ENCODE measurements around the gene GPR4. TPM values are rescaled to one million over a fixed set of nuclear protein-coding genes. Genes with fewer than 3 reads are reported as not detected.

The GPR4 gene
- total RNA-seq, result 10.5 TPM
- long read RNA-seq, transcript GPR4-201 (2 exons, 3,048 nt), result major isoform, 5 of 19 reads
- long read RNA-seq, partial matches to known transcripts, result 0 of 19 reads
- long read RNA-seq, other reads (novel, unspliced or antisense), result 14 of 19 reads

GRCh38 chr19:45601524-45602374 is at the start of gene GPR4:
Gene GPR4, minus strand, starts transcription at chr19:45602212. Its CDS starts 10,346 bp downstream, at chr19:45591866.
- H3K4me1 ChIP-seq, result peaks cover 41% of the 10 kb centered on the region
- no peaks in the 10 kb centered on the region for H3K36me3 ChIP-seq
- H3K27ac ChIP-seq, result peak within 1 kb of the TSS; percentile 68
- no peak for TF ChIP-seq CTCF (IDR thresholded peaks at IDR 0.05)
- intact Hi-C loops (cut with DNase I), result no loop called here
- H3K27me3 ChIP-seq (ENCODE audit: low read depth), result peaks cover 62% of the 10 kb centered on the region
- peak within 1 kb of the TSS; percentile 61 for H3K4me3 ChIP-seq
- DNase-seq (no peak), ATAC-seq (peak; percentile 61 to 62)
- H3K9me3 ChIP-seq, result no peaks in the 10 kb centered on the region

- ATAC-seq (no peak), DNase-seq (no peak)
- no peak overlapping the region for H3K27ac ChIP-seq
- H3K4me3 ChIP-seq, result no peak overlapping the region
- intact Hi-C loops (cut with DNase I), result no loop called here
- H3K27me3 ChIP-seq (ENCODE audit: low read depth), result peaks cover 6% of the 10 kb centered on the region
- H3K36me3 ChIP-seq, result no peaks in the 10 kb centered on the region
- no peaks in the 10 kb centered on the region for H3K9me3 ChIP-seq
- TF ChIP-seq CTCF (IDR thresholded peaks at IDR 0.05), result no peak
- H3K4me1 ChIP-seq, result peaks cover 9% of the 10 kb centered on the region
Observed at GRCh38 chr19:45650722-45651121, 48.7 kb upstream of the GPR4 start.

GRCh38 chr19:45646345-45646698 is 44.3 kb upstream of the GPR4 start:
- intact Hi-C loops (cut with DNase I), result no loop called here
- H3K4me3 ChIP-seq, result peak overlapping the region; percentile 54

GRCh38 chr19:45645631-45646344 is 43.8 kb upstream of the GPR4 start:
- intact Hi-C loops (cut with DNase I), result no loop called here
- DNase-seq (peak; percentile 76), ATAC-seq (peak in 1 of 2 donors; percentile 62)
- Histone ChIP-seq H3K36me3 (no peaks in the 10 kb centered on the region), H3K4me3 (peak overlapping the region; percentile 54), H3K27me3 (ENCODE audit: low read depth) (peaks cover 24% of the 10 kb centered on the region), H3K4me1 (peaks cover 39% of the 10 kb centered on the region), H3K9me3 (no peaks in the 10 kb centered on the region), H3K27ac (peak overlapping the region; percentile 56)
- no peak for TF ChIP-seq CTCF (IDR thresholded peaks at IDR 0.05)

More at GRCh38 chr19:45646345-45646698, 44.3 kb upstream of the GPR4 start:
- Histone ChIP-seq H3K4me1 (peaks cover 34% of the 10 kb centered on the region), H3K36me3 (no peaks in the 10 kb centered on the region), H3K27ac (no peak overlapping the region), H3K9me3 (no peaks in the 10 kb centered on the region), H3K27me3 (ENCODE audit: low read depth) (peaks cover 24% of the 10 kb centered on the region)
- DNase-seq (no peak), ATAC-seq (no peak)
- no peak for TF ChIP-seq CTCF (IDR thresholded peaks at IDR 0.05)

- H3K9me3 ChIP-seq, result no peaks in the 10 kb centered on the region
- DNase-seq (no peak), ATAC-seq (no peak)
- H3K36me3 ChIP-seq, result no peaks in the 10 kb centered on the region
- peaks cover 42% of the 10 kb centered on the region for H3K4me1 ChIP-seq
- TF ChIP-seq CTCF (IDR thresholded peaks at IDR 0.05), result no peak
- intact Hi-C loops (cut with DNase I), result no loop called here
- no peak overlapping the region for H3K27ac ChIP-seq
- H3K4me3 ChIP-seq, result peak overlapping the region; percentile 54
- peaks cover 24% of the 10 kb centered on the region for H3K27me3 ChIP-seq (ENCODE audit: low read depth)
Observed at GRCh38 chr19:45645068-45645630, 43.1 kb upstream of the GPR4 start.

Measured in lower lobe of right lung (tissue), 2 donors.